HTERT RPE-1 (cell line): ENCODE data around the gene NYAP2.

ENCODE experiments used
- in situ Hi-C: fragments of 300-500 bp; cut with MboI; formaldehyde crosslinking; loops from 4 replicates; pipeline ENCODE4 v1.14.3; 2020; ENCODE audit warnings: low sequenced_read_pairs

Gene NYAP2

DNA sequence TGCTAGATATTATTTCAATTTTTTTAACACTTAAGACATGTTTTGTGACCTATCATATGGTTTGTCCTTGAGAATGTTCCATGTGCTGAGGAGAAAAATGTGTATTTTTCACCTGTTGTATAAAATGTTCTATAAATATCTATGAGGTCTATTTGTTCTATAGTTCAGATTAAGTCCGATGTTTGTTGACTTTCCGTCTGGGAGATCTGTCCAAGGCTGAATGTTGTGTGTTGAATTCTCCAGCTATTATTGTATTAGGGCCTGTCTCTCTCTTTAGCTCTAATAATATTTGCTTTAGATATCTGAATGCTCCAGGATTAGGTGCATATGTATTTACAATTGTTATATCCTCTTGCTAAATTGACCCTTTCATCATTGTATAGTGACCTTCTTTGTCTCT, 144.1 kb downstream of the NYAP2 start:
- in situ Hi-C loops: no loop called here

DNA sequence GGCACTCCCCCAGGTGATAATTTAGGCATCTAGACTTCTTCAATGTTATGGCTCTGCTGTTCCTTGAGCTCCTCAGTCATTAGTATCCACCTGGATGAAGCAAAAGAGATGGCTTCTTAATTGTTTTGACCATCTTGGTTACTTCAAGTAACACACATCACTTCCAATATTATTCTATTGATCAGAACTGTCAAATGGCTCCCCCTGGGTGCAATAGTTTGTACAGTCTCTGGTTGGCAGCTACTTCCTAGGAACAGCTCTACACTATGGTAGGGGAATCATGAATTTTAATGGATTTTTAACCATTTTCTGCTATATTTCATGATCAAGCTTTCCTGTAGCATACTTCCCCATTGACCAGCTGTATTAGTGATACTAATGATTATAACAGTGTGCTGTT, 157.0 kb downstream of the NYAP2 start:
- in situ Hi-C loops: no loop called here

DNA sequence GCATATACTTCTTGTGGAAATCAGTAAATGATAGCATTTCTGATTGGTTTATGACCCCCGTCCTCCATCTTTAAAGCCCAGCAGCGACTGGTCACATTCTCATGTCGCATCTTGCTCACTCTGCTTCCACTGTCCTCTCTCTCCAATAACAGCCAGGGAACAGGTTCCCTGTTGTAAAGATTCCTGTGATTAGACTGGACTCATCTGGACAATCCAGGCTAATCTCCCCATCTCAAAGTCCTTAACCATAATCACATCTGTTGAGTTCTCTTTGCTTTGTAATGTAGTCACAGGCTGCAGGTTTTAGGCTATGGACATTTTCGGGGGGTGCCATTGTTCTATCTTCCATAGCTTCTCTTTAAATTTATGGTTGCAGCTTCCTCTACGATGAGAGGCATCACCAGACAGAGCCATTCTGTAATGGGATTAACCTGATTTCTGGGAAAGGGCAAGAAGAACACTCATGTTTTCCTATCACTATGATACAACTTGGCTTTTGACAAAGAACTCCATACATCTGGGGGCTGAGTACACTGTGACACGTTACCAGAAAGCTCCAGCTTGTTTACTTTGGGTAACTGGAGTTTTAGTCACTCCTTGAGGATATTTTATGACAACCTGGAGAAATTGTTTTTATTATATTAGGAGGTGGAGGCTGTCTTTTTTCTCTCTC, 159.0 kb downstream of the NYAP2 start:
- in situ Hi-C loops: no loop called here

DNA sequence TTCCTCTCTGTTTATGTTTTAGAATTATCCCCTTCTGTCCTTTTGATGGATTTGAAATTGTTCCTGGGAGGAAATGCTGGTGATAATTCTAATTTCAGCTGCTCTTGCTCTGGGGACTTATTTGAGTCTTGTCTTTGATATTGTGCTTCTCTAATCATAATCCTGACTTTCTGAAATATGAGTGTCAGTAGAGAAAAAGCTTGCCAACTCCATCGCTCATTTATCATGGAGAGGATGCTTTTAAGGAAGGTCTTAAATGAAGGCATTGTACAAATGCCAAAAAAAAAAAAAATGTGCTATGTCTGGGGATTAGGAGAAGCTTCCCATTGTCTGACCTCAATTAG, 159.5 kb downstream of the NYAP2 start:
- in situ Hi-C loops: no loop called here

DNA sequence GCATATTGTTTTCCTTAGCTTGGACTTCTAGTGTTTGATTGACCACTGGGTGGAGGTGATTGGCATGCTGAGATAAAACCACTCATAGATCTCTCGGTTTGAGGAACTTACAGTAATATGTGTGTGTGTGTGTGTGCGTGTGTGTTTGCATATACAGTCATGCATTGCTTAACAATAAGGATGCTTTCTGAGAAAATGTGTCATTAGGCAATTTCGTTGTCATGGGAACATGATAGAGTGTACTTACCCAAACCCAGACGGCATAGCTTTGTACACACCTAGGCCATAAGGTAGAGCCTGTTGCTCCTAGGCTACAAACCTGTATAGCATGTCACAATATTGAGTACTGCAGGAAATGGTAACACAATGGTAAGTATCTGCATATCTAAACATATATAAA, 167.3 kb downstream of the NYAP2 start:
- in situ Hi-C loops: no loop called here

DNA sequence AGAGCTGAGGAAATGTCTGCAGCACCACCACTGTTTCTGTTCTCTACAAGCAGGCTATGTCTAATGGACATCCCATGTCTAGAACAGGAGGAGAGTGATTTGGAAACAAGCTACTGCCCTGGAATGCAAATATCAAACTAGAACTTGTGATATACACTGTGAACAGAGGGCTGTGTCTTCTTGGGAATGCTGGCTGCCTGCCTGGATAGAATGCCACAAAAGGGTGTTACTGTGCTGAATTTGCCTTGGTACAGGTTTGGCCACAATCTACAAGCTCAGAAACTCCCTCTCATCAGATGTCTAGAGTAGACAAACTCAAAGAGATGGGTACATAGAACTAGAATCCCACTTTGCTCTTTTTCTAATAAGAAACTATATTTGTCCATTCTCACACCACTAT, 170.5 kb downstream of the NYAP2 start:
- in situ Hi-C loops: no loop called here

DNA sequence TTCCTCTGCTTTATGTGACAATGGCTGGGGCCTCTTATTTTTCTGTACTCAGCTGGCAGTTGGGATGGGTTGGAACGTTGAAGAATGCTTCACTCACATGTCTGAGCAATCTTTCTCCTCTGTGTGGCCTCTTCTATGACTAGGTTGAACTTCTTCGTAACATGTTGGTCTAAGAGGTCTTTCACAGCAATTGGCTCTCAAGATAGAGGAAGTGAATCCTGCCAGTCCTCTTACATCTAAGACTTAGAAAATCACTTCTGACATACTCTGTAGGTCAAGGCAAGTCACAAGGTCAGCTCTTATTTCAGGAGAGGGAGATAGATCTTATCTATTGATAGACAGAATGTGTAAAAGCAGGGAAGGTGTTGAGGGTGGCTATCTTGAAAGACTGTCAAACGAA, 174.1 kb downstream of the NYAP2 start:
- in situ Hi-C loops: no loop called here

- in situ Hi-C loops: no loop called here
Measured at GRCh38 chr2:225574582-225575138, 175.2 kb downstream of the NYAP2 start.

GRCh38 chr2:225581135-225581534, 181.6 kb downstream of the NYAP2 start:
- in situ Hi-C loops: no loop called here

- in situ Hi-C loops: no loop called here
Measured at GRCh38 chr2:225581906-225582305, 182.4 kb downstream of the NYAP2 start.

- in situ Hi-C loops: no loop called here
Measured at GRCh38 chr2:225582355-225583116, 183.0 kb downstream of the NYAP2 start.

GRCh38 chr2:225584796-225585195, 185.3 kb downstream of the NYAP2 start:
- in situ Hi-C loops: no loop called here

GRCh38 chr2:225590932-225591331, 191.4 kb downstream of the NYAP2 start:
- in situ Hi-C loops: no loop called here

DNA sequence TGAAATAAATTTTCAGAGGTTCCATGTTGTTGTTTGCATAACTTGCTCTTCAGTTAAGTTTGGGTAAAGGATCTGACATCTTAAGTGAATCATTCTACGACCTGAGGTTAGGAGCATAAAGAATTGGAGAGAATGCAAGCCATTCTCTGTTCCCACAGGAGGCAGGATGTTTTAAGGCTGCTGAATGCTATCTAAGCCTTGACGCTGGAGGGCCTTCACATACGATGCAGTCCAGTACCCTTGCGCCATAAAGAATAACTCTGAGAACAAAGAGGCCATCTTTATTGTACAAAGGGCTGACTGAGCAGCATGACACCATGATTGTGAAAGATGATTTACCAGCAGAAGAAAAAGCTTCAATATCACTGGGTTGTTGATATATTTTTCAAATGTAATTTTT, 198.4 kb downstream of the NYAP2 start:
- in situ Hi-C loops: no loop called here

DNA sequence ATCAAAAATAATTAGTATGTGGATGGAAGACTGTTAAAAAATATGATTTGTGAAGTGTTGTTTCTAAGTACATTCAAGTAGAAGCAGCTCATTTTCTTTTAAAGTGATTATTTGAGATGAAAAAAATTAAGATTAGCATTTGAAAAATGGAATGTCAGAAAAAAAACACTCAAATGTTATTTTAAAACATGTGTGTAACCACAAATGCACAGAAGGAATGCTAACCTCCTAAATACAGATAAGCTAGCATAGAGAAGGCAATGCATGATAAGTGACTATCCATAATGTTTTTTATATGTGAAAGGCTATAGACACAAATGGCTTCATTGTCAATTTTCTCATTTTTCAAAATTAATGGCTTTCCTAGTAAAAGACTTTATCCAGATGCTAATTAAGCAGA, 198.9 kb downstream of the NYAP2 start:
- in situ Hi-C loops: no loop called here

DNA sequence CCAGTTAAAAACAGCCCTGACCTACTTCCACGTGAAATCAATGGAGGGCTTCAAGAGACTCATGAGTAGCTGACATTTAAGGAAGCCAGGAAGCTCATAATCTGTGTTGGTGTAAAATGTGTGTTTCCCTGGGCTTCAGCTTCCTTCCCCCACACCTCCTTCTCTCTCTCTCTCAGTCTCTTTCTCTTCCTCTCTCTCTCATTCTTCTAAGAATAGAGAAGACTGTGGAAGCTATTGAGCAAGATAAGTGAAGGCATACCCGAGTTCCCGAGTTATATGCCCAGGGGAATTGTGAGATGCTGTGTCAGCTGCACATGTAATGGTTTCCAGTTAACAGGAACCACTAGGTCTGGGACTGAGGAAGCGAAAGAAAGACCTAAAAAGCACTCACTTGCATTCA, 199.4 kb downstream of the NYAP2 start:
- in situ Hi-C loops: no loop called here

DNA sequence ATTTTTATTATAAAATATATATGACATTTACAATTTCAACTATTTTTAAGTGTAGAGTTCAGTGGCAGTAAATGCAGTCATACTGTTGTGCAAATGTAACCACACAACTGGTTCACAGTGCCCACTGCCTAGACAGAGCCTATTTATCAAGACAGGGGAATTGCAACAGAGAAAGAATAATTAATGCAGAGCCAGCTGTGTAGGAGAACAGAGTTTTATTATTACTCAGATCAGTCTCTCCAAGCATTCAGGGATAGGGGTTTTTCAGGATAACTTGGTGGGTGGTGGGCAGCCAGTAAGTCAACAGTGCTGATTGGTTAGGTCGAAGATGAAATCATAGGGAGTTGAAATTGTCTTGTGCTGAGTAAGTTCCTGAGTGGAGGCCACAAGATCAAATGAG, 200.3 kb downstream of the NYAP2 start:
- in situ Hi-C loops: no loop called here

GRCh38 chr2:225600444-225600843, 200.9 kb downstream of the NYAP2 start:
- in situ Hi-C loops: no loop called here

GRCh38 chr2:225600865-225601264, 201.4 kb downstream of the NYAP2 start:
- in situ Hi-C loops: no loop called here

DNA sequence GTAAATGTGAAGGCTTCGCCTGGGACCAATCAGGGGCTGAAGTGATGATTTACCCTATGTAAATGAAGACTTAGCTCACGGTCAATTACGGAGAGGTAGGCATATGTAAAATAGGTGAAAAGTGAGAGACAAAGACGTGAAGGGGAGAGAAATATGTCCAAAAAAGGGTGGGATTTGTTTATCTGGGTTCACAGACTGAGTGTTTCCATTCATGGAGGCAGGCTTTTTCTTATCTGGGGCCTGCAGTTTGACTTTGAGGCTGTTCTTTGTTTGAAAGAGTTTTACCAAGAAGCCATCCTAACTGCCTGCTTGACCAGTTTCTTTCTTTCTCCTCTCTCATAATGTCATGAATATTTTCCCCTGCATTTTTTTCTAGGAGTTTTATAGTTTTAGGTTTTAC, 202.7 kb downstream of the NYAP2 start:
- in situ Hi-C loops: no loop called here

GRCh38 chr2:225608136-225608535, 208.6 kb downstream of the NYAP2 start:
- in situ Hi-C loops: no loop called here

DNA sequence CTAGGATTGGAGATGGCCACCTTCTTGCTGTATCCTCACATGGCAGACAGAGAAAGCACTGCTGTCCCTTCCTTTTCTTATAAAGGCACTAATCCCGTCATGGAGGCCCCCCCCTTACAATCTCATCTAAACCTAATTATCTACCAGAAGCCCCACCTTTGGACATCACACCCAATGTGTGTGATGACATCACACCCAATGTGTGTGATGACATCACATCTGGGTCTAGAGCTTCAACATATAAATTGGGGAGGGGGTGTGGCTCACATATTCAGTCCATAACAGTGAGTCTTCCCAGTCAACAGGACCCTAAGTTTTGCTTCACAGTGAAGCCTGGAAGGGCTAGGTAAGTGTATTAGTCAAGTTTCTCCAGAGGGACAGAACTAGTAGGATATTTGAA, 213.1 kb downstream of the NYAP2 start:
- in situ Hi-C loops: no loop called here
